Upper lobe of left lung (tissue), 6 donors: ENCODE data around the gene SMIM38. TPM values are rescaled to one million over a fixed set of nuclear protein-coding genes. Genes with fewer than 3 reads are reported as not detected.

Source experiments
- ATAC-seq, 2 donors: fragments of 200-7000 bp; cut with Tn5 transposase; one replicate each; pipeline ENCODE4 v1.9.1; 2022; ENCODE audit warnings: mild to moderate bottlenecking in 2 of 2, moderate library complexity in 2 of 2; ENCODE audit not compliant: low FRiP score in 2 of 2
- DNase-seq, 2 donors: peaks; one replicate each; pipeline ENCODE4 v3.0.0-alpha.2; 2019 to 2020
- H3K27ac ChIP-seq, 4 donors: fragments of 200-600 bp; sonication (generic); one replicate each; pipeline ENCODE4 v1.5.1; 2016 to 2019
- H3K27me3 ChIP-seq, 4 donors: fragments of 200-600 bp; sonication (generic); one replicate each; pipeline ENCODE4 v1.5.1; 2017 to 2019
- H3K36me3 ChIP-seq, 4 donors: fragments of 200-600 bp; sonication (generic); one replicate each; pipeline ENCODE4 v1.5.1; 2016 to 2019
- H3K4me1 ChIP-seq, 4 donors: fragments of 200-600 bp; sonication (generic); one replicate each; pipeline ENCODE4 v1.5.1; 2018 to 2019
- H3K4me3 ChIP-seq, 4 donors: fragments of 200-600 bp; sonication (generic); one replicate each; pipeline ENCODE4 v1.5.1; 2017 to 2019; ENCODE audit warnings: mild to moderate bottlenecking in 2 of 4, moderate library complexity in 1 of 4
- H3K9me3 ChIP-seq, 4 donors: fragments of 200-600 bp; sonication (generic); one replicate each; pipeline ENCODE4 v1.5.1; 2018 to 2019
- CTCF ChIP-seq, 6 experiments: fragments of 450-650 bp in 4 of 6; fragments of 200-600 bp in 2 of 6; sonication (generic) in 2 of 6; IDR thresholded peaks; one replicate each; pipeline ENCODE4 v1.5.1; 2016 to 2019; ENCODE audit warnings: antibody characterized with exemption in 6 of 6
- EP300 ChIP-seq, 4 donors: sonication (generic); formaldehyde crosslinking; IDR thresholded peaks; one replicate each; pipeline ENCODE4 v1.5.1; 2017; ENCODE audit warnings: antibody characterized with exemption in 4 of 4, control low read depth in 2 of 4
- POLR2A ChIP-seq, 4 donors: fragments of 450-650 bp; IDR thresholded peaks; one replicate each; pipeline ENCODE4 v1.5.1; 2016 to 2017; ENCODE audit warnings: antibody characterized with exemption in 4 of 4, mild to moderate bottlenecking in 2 of 4
- POLR2AphosphoS5 ChIP-seq, 2 donors: sonication (generic); formaldehyde crosslinking; IDR thresholded peaks; one replicate each; pipeline ENCODE4 v1.5.1; 2017; ENCODE audit warnings: antibody characterized with exemption in 2 of 2
- WGBS, 2 donors: methylation state at CpG; one replicate each; pipeline ENCODE4 v1.1.5; 2017 to 2018; 5-methylcytosine and 5-hydroxymethylcytosine counted together
- total RNA-seq, 6 donors: library from RNA; depleted of rRNA in 4 of 6; stranded (reverse); fragments of >200 nt in 4 of 6; gene quantifications; one replicate each; pipeline versions ENCODE4 v1.1.0 to v1.2.1, GENCODE V29; 2016 to 2021
- donor health status: DM: no; HTN: no; CAD: no; lungs with moderate emphysema.
- donor health status: DM: no; HTN: yes; CAD: no; lungs with severe emphysema.

SMIM38 gene
- total RNA-seq, 6 donors from 2014 or later, result 0.10 to 0.67 (median 0.55) TPM; not detected in 2

GRCh38 chr11:69157156-69157821, 1.6 kb downstream of the SMIM38 start:
- H3K4me3 ChIP-seq, result peak overlapping the region in 3 of 4 donors; percentile 1 to 7 (median 3)
- peaks cover 16 to 32% (median 21%) of the 10 kb centered on the region in 4 donors for H3K4me1 ChIP-seq
- ATAC-seq (peak in 1 of 2 donors; percentile 75), DNase-seq (peak; percentile 31 to 85)
- H3K36me3 ChIP-seq, result no peaks in the 10 kb centered on the region
- no peaks in the 10 kb centered on the region for H3K27me3 ChIP-seq
- peak overlapping the region in 2 of 4 donors; percentile 18 to 28 for H3K27ac ChIP-seq
- peak in 1 of 2 donors; percentile 9 for TF ChIP-seq POLR2AphosphoS5 (IDR thresholded peaks at IDR 0.05)
- TF ChIP-seq POLR2A (IDR thresholded peaks at IDR 0.05), result no peak
- WGBS, 2 donors, result 22 to 41% methylated on average over 4 to 33 of the region's 44 CpGs
- no peaks in the 10 kb centered on the region for H3K9me3 ChIP-seq

GRCh38 chr11:69157822-69158231, 2.1 kb downstream of the SMIM38 start:
- Histone ChIP-seq H3K27ac (peak overlapping the region in 1 of 4 donors; percentile 28), H3K4me3 (no peak overlapping the region)
- 94 to 97% methylated on average over 6 to 13 of the region's 15 CpGs for WGBS, 2 donors

GRCh38 chr11:69158301-69159149, 2.8 kb downstream of the SMIM38 start:
- H3K4me1 ChIP-seq, result peaks cover 16 to 32% (median 21%) of the 10 kb centered on the region in 4 donors
- ATAC-seq, result no peak
- DNase-seq, result no peak
- no peak overlapping the region for H3K27ac ChIP-seq
- 85 to 89% methylated on average over 14 to 21 of the region's 21 CpGs for WGBS, 2 donors
- no peak for TF ChIP-seq POLR2A (IDR thresholded peaks at IDR 0.05)
- TF ChIP-seq CTCF (IDR thresholded peaks at IDR 0.05), result no peak
- no peak for TF ChIP-seq POLR2AphosphoS5 (IDR thresholded peaks at IDR 0.05)
- TF ChIP-seq EP300 (IDR thresholded peaks at IDR 0.05), result no peak
- no peaks in the 10 kb centered on the region for H3K27me3 ChIP-seq
- no peak overlapping the region for H3K4me3 ChIP-seq
- H3K36me3 ChIP-seq, result no peaks in the 10 kb centered on the region
- no peaks in the 10 kb centered on the region for H3K9me3 ChIP-seq

More at GRCh38 chr11:69157822-69158231, 2.1 kb downstream of the SMIM38 start:
- TF ChIP-seq EP300 (IDR thresholded peaks at IDR 0.05) (no peak), POLR2A (IDR thresholded peaks at IDR 0.05) (no peak), POLR2AphosphoS5 (IDR thresholded peaks at IDR 0.05) (no peak), CTCF (IDR thresholded peaks at IDR 0.05) (no peak)
- ATAC-seq (no peak), DNase-seq (no peak)
- Histone ChIP-seq H3K27me3 (no peaks in the 10 kb centered on the region), H3K9me3 (no peaks in the 10 kb centered on the region), H3K36me3 (no peaks in the 10 kb centered on the region), H3K4me1 (peaks cover 16 to 32% (median 21%) of the 10 kb centered on the region in 4 donors)

- Histone ChIP-seq H3K27me3 (no peaks in the 10 kb centered on the region), H3K4me3 (no peak overlapping the region), H3K9me3 (no peaks in the 10 kb centered on the region), H3K27ac (no peak overlapping the region), H3K4me1 (peaks cover 16 to 32% (median 21%) of the 10 kb centered on the region in 4 donors), H3K36me3 (no peaks in the 10 kb centered on the region)
- WGBS, 2 donors, result 95 to 98% methylated on average over 19 of the region's 19 CpGs
- TF ChIP-seq EP300 (IDR thresholded peaks at IDR 0.05), result no peak
- no peak for TF ChIP-seq POLR2A (IDR thresholded peaks at IDR 0.05)
- no peak for TF ChIP-seq POLR2AphosphoS5 (IDR thresholded peaks at IDR 0.05)
- no peak for TF ChIP-seq CTCF (IDR thresholded peaks at IDR 0.05)
- ATAC-seq, result no peak
- no peak for DNase-seq
These were observed 3.6 kb downstream of the SMIM38 start for GRCh38 chr11:69159150-69159852.
